Activated T-cell treated with anti-CD3 and anti-CD28 coated beads, Interleukin-2, amount 50 U/mL, for 1 hour (primary cell): ENCODE measurements around the gene IGFBPL1.

Source experiments
- DNase-seq: peaks from one replicate; pipeline ENCODE4 v3.0.0-alpha.2; 2020

Gene IGFBPL1

DNA sequence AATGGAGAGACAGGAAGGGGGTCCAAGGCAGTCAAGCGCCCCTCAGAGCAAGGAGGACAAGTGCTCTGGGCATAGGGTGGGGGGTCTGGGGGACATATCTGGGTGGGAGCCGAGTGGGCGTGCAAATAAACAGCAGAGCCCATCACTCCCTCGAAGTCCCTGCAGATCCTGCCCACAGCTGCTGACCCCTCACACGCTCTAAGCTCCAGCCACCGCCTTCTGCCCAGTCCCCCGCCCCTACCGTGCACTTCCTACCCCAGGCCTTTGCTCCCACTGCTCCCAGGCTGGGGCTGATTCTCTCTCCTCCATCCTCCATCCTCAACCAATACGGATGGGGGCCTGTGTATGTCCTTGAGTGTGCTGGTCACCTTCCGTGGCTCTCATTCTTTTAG, 48.7 kb downstream of the IGFBPL1 start:
- no peak for DNase-seq

DNA sequence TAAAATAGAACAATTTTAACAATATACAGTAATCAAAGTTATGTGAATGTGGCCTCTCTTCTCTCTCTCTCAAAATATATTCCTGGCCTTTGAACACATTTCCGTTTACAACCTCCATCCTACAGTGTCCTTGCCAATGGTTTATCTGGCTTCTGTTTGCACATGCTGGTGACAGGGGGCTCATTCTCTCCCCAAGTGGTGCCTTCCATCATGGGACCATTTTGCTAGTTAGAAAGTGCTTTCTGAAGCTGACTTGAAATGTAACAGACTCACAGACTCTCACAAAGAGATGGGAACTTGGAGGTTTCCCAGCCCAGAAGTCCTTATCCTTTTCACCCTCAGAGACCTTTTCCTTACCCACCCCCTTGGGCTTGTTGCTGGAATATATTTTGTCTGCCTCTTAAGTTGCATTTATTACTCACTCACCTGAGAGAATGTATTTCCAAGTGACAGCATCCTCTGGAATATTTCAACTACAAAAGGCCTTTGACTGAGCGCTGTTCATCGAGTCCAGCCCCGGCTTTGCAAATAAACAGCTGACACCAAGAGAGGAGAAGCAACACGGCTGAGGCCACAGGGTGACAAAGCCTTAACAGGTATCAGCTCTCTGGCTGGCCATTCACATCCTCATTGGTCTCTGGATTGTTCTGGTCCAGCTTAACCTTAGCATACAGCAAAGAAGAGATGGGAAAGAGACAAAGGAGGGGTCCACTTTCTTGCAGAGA, 49.2 kb downstream of the IGFBPL1 start:
- DNase-seq: no peak

GRCh38 chr9:38373679-38374078, 50.6 kb downstream of the IGFBPL1 start:
- DNase-seq: no peak

GRCh38 chr9:38372762-38373619, 51.3 kb downstream of the IGFBPL1 start:
- DNase-seq: no peak

GRCh38 chr9:38371495-38371894, 52.8 kb downstream of the IGFBPL1 start:
- no peak for DNase-seq

GRCh38 chr9:38370176-38370575, 54.1 kb downstream of the IGFBPL1 start:
- no peak for DNase-seq

DNA sequence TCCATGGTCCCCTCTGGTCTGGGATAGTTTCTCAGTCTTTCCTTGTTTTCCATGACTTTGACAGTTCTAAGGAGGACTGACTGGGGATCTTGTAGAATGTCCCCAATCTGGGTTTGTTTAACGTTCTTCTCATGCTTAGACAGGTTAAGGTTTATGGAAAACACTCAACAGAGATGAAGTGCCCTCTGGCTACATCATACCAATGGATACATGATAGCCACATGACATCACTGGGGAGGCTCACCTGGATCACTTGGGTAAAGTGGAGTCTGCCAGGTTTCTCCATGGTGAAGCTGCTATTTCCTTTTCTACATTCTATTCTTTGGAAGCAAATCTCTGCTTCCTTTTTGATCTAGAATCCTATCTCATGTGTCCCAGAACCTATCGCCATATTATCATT, 55.5 kb downstream of the IGFBPL1 start:
- no peak for DNase-seq

DNA sequence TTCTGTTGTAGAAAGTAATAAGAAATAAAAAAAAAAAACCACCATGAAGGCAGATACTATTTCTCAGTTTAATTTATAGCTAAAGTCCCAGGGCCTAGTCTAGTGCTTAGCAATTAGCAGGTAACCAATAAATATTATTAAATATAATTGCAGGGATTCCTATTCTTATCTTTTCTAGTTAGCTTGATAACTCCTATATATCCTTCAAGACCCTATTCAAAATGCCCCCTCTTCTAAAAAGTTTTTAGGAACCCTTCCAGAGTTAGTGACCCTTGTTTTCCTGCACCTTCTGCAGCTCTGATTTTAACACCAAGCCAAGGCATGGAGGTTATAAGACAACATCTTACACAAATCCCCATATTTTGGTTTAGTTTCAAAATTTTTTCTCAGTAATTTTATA, 56.4 kb downstream of the IGFBPL1 start:
- no peak for DNase-seq

GRCh38 chr9:38363589-38363925, 60.7 kb downstream of the IGFBPL1 start:
- no peak for DNase-seq

DNA sequence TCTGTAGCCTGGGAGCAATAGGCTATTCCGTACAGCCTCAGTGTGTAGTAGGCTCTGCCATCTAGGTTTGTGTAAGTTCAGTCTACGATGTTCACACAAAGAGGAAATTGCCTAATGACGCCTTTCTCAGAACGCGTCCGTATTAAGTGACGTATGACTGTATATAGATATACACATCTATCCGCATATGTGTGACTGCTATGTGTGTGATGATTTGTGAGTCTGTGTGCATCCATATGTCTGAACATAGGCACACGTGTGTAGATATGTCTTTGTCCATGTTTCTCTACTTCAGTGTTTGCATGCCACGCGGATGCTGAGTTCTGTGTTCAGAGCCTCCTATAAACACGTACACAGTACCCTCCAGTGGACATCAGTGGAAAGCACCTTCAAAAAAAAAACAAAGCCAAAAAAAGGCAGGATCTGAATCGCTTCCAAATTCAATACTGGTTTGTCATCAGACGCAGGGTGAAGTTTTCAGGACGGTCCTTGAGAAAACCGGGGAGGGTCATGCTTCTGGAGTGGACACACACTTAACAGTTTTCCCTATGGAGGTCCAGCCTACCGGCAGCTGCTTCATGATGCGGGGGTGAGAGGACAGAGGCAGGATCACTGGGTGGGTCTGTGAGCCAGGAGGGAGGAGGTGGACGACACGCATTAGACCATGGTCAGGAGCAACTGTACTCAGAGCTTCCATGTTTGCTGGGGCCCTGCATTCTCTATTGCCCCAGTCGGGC, 61.2 kb downstream of the IGFBPL1 start:
- DNase-seq: no peak

- no peak for DNase-seq
Observed at GRCh38 chr9:38361473-38361850, 62.8 kb downstream of the IGFBPL1 start.

DNA sequence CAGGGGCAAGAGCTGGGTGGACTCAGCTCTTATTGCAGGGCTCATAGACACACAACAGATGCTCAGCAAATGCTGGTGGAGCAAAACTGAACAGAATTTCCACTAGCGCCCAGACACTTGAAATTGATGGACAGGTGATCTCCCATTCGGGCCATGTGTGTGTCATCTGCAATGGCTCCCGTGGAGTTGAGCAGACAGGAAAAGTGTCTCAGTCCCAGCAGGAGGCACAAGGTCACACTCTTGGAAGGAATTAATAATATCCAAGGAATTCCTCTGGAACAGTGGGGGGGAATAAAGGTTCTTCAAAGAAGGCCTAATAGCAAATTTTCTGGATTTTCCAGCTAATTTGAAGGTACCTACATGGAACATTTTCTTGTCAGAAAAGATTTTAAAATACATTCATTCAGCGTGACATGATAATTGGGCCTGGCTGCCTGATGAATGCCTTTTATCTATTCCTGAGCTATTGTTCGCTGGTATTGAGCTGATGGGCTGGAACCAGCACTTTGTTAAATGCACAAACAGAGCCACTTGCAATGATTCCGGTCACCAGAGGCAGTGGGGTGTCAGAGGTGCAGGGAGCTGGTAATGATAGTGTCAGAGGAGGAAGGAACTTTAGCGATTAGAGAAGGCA, 63.3 kb downstream of the IGFBPL1 start:
- DNase-seq: no peak

DNA sequence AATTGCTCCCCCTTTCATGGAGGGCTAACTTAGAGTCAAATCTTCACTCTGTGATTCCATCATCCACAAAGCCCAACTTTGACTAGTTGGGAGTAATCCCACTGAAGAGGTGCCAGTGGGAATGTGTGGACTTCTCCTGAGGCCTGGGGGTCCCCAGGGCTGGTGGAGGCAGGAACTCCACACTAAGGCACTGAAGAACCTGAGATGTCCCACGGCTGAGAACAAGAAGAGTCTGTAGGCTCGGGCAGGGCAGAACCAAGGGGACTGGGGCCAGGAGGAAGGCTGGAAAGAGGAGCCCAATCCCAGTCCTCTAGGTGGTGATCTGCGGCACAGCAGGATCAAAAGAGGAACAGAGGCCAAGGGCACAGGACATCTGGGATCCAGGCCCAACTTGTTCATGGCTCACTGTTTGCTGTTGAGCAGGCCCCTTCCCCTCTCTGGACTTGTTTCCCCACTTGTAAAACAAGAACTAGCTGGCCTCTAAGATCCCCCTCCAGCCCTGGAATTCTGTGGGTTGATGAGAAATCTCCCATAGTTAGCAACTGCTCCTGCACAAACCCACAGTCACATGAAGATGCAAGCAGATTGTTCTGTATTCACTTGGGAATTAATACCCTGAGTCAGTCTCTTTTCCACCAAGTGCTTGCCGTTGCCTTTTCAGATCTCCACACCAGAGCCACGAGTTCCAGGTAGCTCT, 64.4 kb downstream of the IGFBPL1 start:
- no peak for DNase-seq

DNA sequence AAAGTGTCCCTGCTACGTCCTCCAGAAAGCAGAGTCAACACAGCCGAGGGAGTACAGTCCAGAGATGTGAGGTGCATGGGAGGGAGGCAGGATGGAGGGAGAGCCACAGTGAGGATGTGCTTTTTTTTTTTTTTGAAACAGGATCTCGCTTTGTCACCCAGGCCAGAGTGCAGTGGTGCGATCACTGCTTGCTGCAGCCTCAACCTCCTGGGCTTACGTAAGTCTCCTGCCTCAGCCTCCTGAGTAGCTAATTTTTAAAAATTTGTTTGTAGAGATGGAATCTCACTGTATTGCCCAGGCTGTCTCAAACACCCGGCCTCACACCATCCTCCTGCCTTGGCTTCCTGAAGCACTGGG, 65.0 kb downstream of the IGFBPL1 start:
- no peak for DNase-seq

GRCh38 chr9:38358390-38359296, 65.6 kb downstream of the IGFBPL1 start:
- DNase-seq: no peak

DNA sequence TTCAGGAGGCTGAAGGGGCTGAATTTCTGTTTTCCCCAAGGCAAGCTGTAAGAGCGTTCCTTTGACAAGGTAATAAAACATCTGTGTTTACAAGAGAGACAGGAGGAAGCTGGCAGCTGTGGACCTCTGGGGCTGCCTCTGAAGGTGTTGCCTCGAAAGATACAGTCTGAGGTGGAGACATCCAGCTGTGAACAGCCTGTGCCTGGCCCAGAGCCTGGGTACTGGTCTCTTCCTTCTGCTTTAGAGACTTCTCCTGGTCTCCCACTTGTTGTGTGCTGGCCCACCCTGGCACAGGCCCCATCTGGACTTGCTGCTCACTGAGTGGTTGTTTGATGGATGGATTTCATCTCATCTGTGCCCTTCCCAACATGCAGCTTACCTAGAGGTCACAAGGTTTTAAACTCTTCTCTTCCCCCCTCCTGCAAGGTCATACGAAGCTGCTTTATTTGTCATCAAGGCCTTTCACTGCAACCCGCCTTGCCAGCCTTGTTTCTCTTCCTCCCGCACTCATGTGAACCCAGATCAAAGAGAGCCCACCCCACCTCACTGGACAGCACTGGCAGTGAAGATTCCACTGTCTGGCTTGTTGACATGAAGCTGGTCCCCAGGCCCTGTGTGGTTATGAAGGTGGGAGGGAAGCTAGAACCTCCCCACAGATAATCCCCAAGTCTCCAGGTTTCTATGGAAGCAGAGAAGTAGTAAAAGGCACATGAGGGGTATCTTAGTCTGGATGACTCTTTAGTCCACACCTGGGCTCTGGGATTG, 66.7 kb downstream of the IGFBPL1 start:
- DNase-seq: no peak

- DNase-seq: no peak
Observed at GRCh38 chr9:38356851-38357250, 67.4 kb downstream of the IGFBPL1 start.
